ENCODE measurements around the gene NET1.

The NET1 gene

DNA sequence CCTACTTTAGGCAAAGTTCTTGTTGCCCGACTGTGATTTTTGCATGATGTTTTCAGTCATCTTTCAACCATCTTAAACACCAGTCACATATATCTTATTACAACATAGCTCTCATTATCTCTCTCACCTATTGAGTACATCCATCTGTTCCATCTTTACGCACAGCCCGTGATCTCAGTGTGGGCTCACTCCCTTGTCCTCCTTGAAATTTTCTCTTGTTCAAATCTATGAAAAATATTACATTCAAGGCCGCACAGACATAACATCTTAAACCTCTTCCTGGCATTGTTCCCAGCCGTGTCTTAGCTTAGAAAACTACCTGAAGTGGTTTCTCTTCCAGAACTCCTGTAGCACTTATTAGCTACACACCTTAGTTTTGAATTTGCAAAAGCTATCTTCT, 32.6 kb downstream of the NET1 start:
- H3K4me3 ChIP-seq (ENCODE audit: low read depth, low read length), result no peak overlapping the region
- TF ChIP-seq, protein P1, sequence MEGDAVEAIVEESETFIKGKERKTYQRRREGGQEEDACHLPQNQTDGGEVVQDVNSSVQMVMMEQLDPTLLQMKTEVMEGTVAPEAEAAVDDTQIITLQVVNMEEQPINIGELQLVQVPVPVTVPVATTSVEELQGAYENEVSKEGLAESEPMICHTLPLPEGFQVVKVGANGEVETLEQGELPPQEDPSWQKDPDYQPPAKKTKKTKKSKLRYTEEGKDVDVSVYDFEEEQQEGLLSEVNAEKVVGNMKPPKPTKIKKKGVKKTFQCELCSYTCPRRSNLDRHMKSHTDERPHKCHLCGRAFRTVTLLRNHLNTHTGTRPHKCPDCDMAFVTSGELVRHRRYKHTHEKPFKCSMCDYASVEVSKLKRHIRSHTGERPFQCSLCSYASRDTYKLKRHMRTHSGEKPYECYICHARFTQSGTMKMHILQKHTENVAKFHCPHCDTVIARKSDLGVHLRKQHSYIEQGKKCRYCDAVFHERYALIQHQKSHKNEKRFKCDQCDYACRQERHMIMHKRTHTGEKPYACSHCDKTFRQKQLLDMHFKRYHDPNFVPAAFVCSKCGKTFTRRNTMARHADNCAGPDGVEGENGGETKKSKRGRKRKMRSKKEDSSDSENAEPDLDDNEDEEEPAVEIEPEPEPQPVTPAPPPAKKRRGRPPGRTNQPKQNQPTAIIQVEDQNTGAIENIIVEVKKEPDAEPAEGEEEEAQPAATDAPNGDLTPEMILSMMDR (IDR thresholded peaks at IDR 0.05; ENCODE audit: low read depth, low read length), result no peak

DNA sequence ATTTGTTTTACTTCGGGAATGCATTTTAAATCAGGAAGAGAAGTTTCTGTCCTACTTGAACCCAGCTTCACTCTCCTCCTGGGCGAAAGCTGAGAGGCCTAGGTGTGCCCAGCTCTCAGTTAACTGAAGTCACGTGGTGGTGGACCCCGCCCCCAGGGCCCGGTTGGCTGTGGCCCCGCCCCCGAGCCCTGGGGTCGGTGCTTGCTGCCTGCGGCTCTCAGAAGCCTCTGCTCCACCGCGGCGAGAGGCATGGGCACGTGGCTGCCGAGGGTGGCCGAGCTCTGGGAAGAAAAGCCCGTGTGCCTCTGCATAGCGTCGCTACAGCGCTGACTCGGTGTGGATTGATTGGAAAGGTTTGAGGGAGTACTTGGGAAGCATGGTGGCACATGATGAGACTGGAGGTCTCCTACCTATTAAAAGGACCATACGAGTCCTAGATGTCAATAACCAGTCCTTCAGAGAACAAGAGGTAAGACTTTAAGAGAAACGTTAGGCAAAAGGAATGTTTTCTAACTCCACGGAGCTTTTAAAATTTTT, 34.1 kb downstream of the NET1 start:
- TF ChIP-seq, protein P1 (IDR thresholded peaks at IDR 0.05; ENCODE audit: low read depth, low read length), result no peak
- peak overlapping the region; percentile 58 for H3K4me3 ChIP-seq (ENCODE audit: low read depth, low read length)

DNA sequence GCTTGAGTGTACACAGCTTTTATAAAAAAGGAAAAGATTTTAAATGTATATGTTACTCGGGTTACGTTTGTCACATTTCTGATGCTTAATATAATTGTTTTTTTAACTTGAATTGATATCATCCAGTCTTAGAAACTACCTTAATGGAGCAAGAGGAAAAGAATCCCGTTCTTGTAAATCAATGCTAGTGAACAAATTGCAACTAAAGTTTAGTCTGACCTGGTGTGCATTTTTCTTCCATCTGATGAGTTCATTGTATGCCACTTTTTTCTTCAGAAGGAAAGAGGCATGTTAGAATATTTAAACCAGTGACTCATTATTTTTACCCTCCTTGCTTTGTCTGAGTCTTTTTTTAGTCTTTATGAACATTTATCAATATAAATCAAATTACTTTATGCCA, 34.7 kb downstream of the NET1 start:
- H3K4me3 ChIP-seq (ENCODE audit: low read depth, low read length), result peak overlapping the region; percentile 58
- TF ChIP-seq, protein P1 (IDR thresholded peaks at IDR 0.05; ENCODE audit: low read depth, low read length), result no peak

- TF ChIP-seq, protein P1 (IDR thresholded peaks at IDR 0.05; ENCODE audit: low read depth, low read length), result no peak
- peak overlapping the region; percentile 58 for H3K4me3 ChIP-seq (ENCODE audit: low read depth, low read length)
These were observed 35.3 kb downstream of the NET1 start for GRCh38 chr10:5447611-5448071.

- no peak overlapping the region for H3K4me3 ChIP-seq (ENCODE audit: low read depth, low read length)
- TF ChIP-seq, protein P1 (IDR thresholded peaks at IDR 0.05; ENCODE audit: low read depth, low read length), result no peak
These were observed 36.1 kb downstream of the NET1 start for GRCh38 chr10:5448333-5449001.

DNA sequence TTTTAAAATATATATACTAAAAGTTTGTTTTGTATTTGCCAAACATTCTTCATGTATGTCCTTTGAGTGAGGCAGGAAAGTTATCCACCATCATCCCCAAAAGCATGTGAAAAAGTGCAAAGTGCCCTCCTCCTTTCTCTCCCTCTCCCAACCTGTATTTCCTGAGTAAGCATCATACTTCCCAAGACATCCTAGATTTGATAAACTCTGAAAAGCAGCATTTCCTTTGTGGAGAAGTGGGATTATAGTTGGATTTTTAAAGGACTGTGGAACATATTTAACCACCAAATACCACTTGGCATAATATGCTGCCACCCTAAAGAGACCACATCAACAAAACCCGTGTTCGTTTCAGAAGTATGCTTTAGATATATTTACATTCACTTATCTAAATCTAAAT, 36.9 kb downstream of the NET1 start:
- H3K4me3 ChIP-seq (ENCODE audit: low read depth, low read length), result no peak overlapping the region

GRCh38 chr10:5449823-5450222, 37.5 kb downstream of the NET1 start:
- no peak overlapping the region for H3K4me3 ChIP-seq (ENCODE audit: low read depth, low read length)
- TF ChIP-seq, protein P1 (IDR thresholded peaks at IDR 0.05; ENCODE audit: low read depth, low read length), result no peak

More for the DNA sequence above, 36.9 kb downstream of the NET1 start:
- TF ChIP-seq, protein P1 (IDR thresholded peaks at IDR 0.05; ENCODE audit: low read depth, low read length), result no peak
